GM12878 (cell line): ENCODE data around the gene KCNMB2. TPM values are rescaled to one million over a fixed set of nuclear protein-coding genes. Genes with fewer than 3 reads are reported as not detected.

Source experiments
- BCL3 ChIP-seq: IDR thresholded peaks from 2 replicates; pipeline ENCODE4 v1.6.1; 2011; ENCODE audit warnings: borderline replicate concordance, low read depth, mild to moderate bottlenecking, moderate library complexity, low read length; ENCODE audit not compliant: insufficient read depth, poor library complexity, severe bottlenecking
- CBFB ChIP-seq: IDR thresholded peaks from 2 replicates; pipeline ENCODE4 v1.6.1; 2016; ENCODE audit warnings: antibody characterized with exemption, low read depth
- CBX3 ChIP-seq: fragments of 200-600 bp; sonication (generic); IDR thresholded peaks from 2 replicates; pipeline ENCODE4 v1.6.1; 2016; ENCODE audit warnings: low read depth, borderline replicate concordance
- CEBPB ChIP-seq, 2 experiments: fragments of 150-350 bp in 1 of 2; IDR thresholded peaks; 2 replicates each; pipeline ENCODE4 v1.6.1; 2012 to 2014; ENCODE audit warnings: low read depth in 2 of 2, low read length in 2 of 2, borderline replicate concordance in 1 of 2, inconsistent platforms in 1 of 2
- CHD1 ChIP-seq: IDR thresholded peaks from 2 replicates; pipeline ENCODE4 v1.6.1; 2012; ENCODE audit warnings: low read depth, low read length, improper control_type of control experiment
- CHD2 ChIP-seq: IDR thresholded peaks from 2 replicates; pipeline ENCODE4 v1.6.1; 2011; ENCODE audit warnings: low read depth, low read length, improper control_type of control experiment, borderline replicate concordance
- CREB1 ChIP-seq: IDR thresholded peaks from 2 replicates; pipeline ENCODE4 v1.6.1; 2012; ENCODE audit warnings: low read depth, mild to moderate bottlenecking, inconsistent platforms
- CREM ChIP-seq: IDR thresholded peaks from 2 replicates; pipeline ENCODE4 v1.6.1; 2014; ENCODE audit warnings: antibody characterized with exemption, low read depth
- EED ChIP-seq: sonication (generic); IDR thresholded peaks from 2 replicates; pipeline ENCODE4 v1.6.1; 2016; ENCODE audit warnings: antibody characterized with exemption, low read depth
- EP300 ChIP-seq, 2 experiments: fragments of 150-350 bp in 1 of 2; IDR thresholded peaks; 2 replicates each; pipeline ENCODE4 v1.6.1; 2011 to 2012; ENCODE audit warnings: low read depth in 2 of 2, low read length in 2 of 2, borderline replicate concordance in 1 of 2, improper control_type of control experiment in 1 of 2, inconsistent platforms in 1 of 2; ENCODE audit not compliant: control insufficient read depth in 1 of 2
- ESRRA ChIP-seq: IDR thresholded peaks from 2 replicates; pipeline ENCODE4 v1.6.1; 2012; ENCODE audit warnings: mild to moderate bottlenecking, low read length, improper control_type of control experiment
- FOXM1 ChIP-seq: IDR thresholded peaks from 2 replicates; pipeline ENCODE4 v1.6.1; 2012; ENCODE audit warnings: low read depth, mild to moderate bottlenecking, inconsistent platforms, low read length, moderate library complexity
- MTA2 ChIP-seq: fragments of 450-650 bp; IDR thresholded peaks from 2 replicates; pipeline ENCODE4 v1.6.1; 2016; ENCODE audit warnings: low read depth, mild to moderate bottlenecking, moderate library complexity
- NFYA ChIP-seq: IDR thresholded peaks from 2 replicates; pipeline ENCODE4 v1.6.1; 2011; ENCODE audit warnings: low read depth, mild to moderate bottlenecking, low read length, improper control_type of control experiment, borderline replicate concordance
- PML ChIP-seq: IDR thresholded peaks from 2 replicates; pipeline ENCODE4 v1.6.1; 2012; ENCODE audit warnings: low read length, inconsistent platforms
- POU2F2 ChIP-seq: IDR thresholded peaks from 3 replicates; pipeline ENCODE4 v1.6.1; 2011; ENCODE audit warnings: low read depth, mild to moderate bottlenecking, low read length, borderline replicate concordance
- RELB ChIP-seq: fragments of 450-650 bp; IDR thresholded peaks from 2 replicates; pipeline ENCODE4 v1.6.1; 2017; ENCODE audit warnings: low read depth, mild to moderate bottlenecking, moderate library complexity
- SUZ12 ChIP-seq: fragments of 200-600 bp; sonication (generic); IDR thresholded peaks from one replicate; pipeline ENCODE4 v1.6.1; 2018; ENCODE audit warnings: antibody characterized with exemption, mild to moderate bottlenecking; ENCODE audit not compliant: unreplicated experiment
- TAF1 ChIP-seq: IDR thresholded peaks from 2 replicates; pipeline ENCODE4 v1.6.1; 2011; ENCODE audit warnings: mild to moderate bottlenecking, low read depth, low read length, borderline replicate concordance
- TCF12 ChIP-seq: IDR thresholded peaks from 2 replicates; pipeline ENCODE4 v1.6.1; 2011; ENCODE audit warnings: low read depth, mild to moderate bottlenecking, low read length
- ZNF24 ChIP-seq: fragments of 450-650 bp; IDR thresholded peaks from 2 replicates; pipeline ENCODE4 v1.6.1; 2017; ENCODE audit warnings: antibody characterized with exemption, mild to moderate bottlenecking
- ZNF384 ChIP-seq: IDR thresholded peaks from 2 replicates; pipeline ENCODE4 v1.6.1; 2012; ENCODE audit warnings: low read depth, mild to moderate bottlenecking, low read length, improper control_type of control experiment, borderline replicate concordance
- ZNF592 ChIP-seq: fragments of 450-650 bp; IDR thresholded peaks from 2 replicates; pipeline ENCODE4 v1.6.1; 2017; ENCODE audit warnings: mild to moderate bottlenecking, moderate library complexity
- polyA plus RNA-seq, 11 experiments: library from polyadenylated mRNA; depleted of rRNA in 4 of 11; unstranded in 6 of 11; stranded (reverse) in 5 of 11; fragments of >200 nt; fragmentation: Nextera tagmentation in 4 of 11; fragmentation: Illumina TruSeq in 1 of 11; extraction: Ambion mirVana in 4 of 11; extraction: Trizol in 1 of 11; gene quantifications; 1 replicate in 1 of 11; 2 replicates in 10 of 11; pipeline versions ENCODE4 v1.2.1 to v1.2.3, GENCODE V29; 2011 to 2016; ENCODE audit warnings: inconsistent platforms in 2 of 11, missing spikeins in 2 of 11, low read depth in 1 of 11
- total RNA-seq, 4 experiments: library from RNA; depleted of rRNA in 3 of 4; stranded (reverse); fragments of >200 nt in 3 of 4; fragmentation: Illumina TruSeq in 1 of 4; extraction: Trizol in 1 of 4; gene quantifications; 2 replicates each; pipeline versions ENCODE4 v1.2.1 to v1.2.3, GENCODE V29; 2013 to 2021

Gene KCNMB2
- total and polyA plus RNA-seq, 10 of the 15 experiments (the other 5 are each of a cell fraction or from before 2014, with no cell fraction given): 0.22 to 18.8 (median 11.0) TPM

DNA sequence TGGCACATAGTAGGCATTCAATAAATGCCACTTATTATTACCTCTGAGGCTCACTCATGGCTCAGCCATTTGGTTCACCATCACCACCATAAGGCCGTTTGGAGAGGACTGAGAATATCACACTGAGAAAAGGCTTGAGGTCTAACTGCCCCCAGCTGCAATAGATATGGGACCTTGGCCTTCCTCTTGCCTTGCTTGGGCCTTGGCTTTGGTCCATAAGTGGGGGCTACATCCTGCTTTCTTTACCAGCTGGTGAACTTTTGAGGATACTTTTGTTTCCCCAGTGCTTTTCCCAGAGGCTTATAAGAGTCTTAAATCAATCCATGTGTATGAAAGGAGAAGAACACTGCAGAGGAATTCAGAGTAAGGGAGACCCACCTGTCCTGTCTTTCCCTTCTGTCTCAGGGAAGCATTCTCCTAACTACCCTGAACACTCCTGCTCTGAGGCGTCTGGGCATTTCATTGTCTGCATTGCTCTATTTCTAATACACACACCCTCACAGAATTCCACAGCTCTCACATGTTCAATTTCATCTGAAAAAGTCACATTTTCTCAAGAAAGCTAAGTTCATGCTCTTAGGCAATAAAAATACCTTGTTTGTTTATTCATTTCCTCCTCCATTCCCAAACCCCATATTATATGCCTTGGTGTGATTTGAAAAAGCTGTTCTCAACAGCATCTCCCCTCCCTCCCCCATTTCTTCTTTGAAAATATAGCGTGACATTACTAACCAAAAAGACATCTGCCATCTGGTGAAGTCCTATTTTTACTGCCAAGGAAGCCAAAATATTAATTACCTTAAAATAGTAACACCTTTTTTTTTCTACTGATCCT lies 22.5 kb upstream of the KCNMB2 start (continued):
- TF ChIP-seq RELB: peak; percentile 39; the same call in 1 of the 2 replicates
- TF ChIP-seq CBX3: no peak
- peak; percentile 63; the same call in 1 of the 2 replicates for TF ChIP-seq CHD2
- TF ChIP-seq POU2F2: peak; percentile 18; the same call in 1 of the 3 replicates
- no peak for TF ChIP-seq ESRRA
- TF ChIP-seq CEBPB (IDR thresholded peaks at IDR 0.05; ENCODE audit: borderline replicate concordance in 1 of 2, low read depth in 2 of 2, low read length in 2 of 2): 0 out of 4 replicates have a peak, but pooled peaks of 1 of the 2 experiments have one; percentile 31
- TF ChIP-seq ZNF24: peak; percentile 50; the same call in 1 of the 2 replicates
- TF ChIP-seq EP300 (IDR thresholded peaks at IDR 0.05; ENCODE audit: borderline replicate concordance in 1 of 2, control insufficient read depth in 1 of 2, low read depth in 2 of 2, low read length in 2 of 2): peak; percentile 76 to 98
- TF ChIP-seq CREB1: peak; percentile 51
- TF ChIP-seq FOXM1: peak; percentile 100
- peak; percentile 61; the same call in 1 of the 2 replicates for TF ChIP-seq PML
- peak; percentile 38; the same call in 1 of the 2 replicates for TF ChIP-seq TAF1
- TF ChIP-seq TCF12: peak; percentile 96
- peak; percentile 60 for TF ChIP-seq EED
- TF ChIP-seq ZNF592: peak; percentile 34; the same call in 1 of the 2 replicates
- TF ChIP-seq CREM: peak; percentile 85
- TF ChIP-seq BCL3: peak; percentile 78
- no peak for TF ChIP-seq CHD1
- TF ChIP-seq MTA2: peak; percentile 80
- peak; percentile 73; the same call in 1 of the 2 replicates for TF ChIP-seq ZNF384
- TF ChIP-seq NFYA: no peak
- TF ChIP-seq SUZ12: no peak
- peak; percentile 58; the same call in 1 of the 2 replicates for TF ChIP-seq CBFB
